ENCODE data around the gene WFDC5. TPM values are rescaled to one million over a fixed set of nuclear protein-coding genes. Genes with fewer than 3 reads are reported as not detected.
"Not testable (repeated sequence)": the region's sequence is repeated elsewhere in the genome, so short reads cannot be mapped to it uniquely, and the experiment has no call there.

Gene WFDC5
- total RNA-seq, 1 experiment from 2014 or later = not detected

GRCh38 chr20:45140836-45141235 is 25.9 kb upstream of the WFDC5 start (continued):
- no peak for TF ChIP-seq JUN (CRISPR knock-in tag; IDR thresholded peaks at IDR 0.05)
- TF ChIP-seq SOX15 (CRISPR knock-in tag; IDR thresholded peaks at IDR 0.05) = no peak
- TF ChIP-seq ZNF416 (CRISPR knock-in tag; IDR thresholded peaks at IDR 0.05) = no peak
- TF ChIP-seq ZNF281 (CRISPR knock-in tag; IDR thresholded peaks at IDR 0.05) = no peak
- no peak for TF ChIP-seq TP53 (CRISPR knock-in tag; IDR thresholded peaks at IDR 0.05)
- TF ChIP-seq ZNF396 (CRISPR knock-in tag; IDR thresholded peaks at IDR 0.05; ENCODE audit: borderline replicate concordance) = no peak
- no peak for TF ChIP-seq KAT7 (CRISPR knock-in tag; IDR thresholded peaks at IDR 0.05; ENCODE audit: borderline replicate concordance)
- TF ChIP-seq OVOL2 (CRISPR knock-in tag; IDR thresholded peaks at IDR 0.05; ENCODE audit: borderline replicate concordance) = no peak
- no peak for TF ChIP-seq FOXP1 (CRISPR knock-in tag; IDR thresholded peaks at IDR 0.05; ENCODE audit: borderline replicate concordance)
- TF ChIP-seq ZSCAN18 (CRISPR knock-in tag; IDR thresholded peaks at IDR 0.05) = no peak
- no peak for TF ChIP-seq ZNF121 (CRISPR knock-in tag; IDR thresholded peaks at IDR 0.05)
- TF ChIP-seq, protein P1, sequence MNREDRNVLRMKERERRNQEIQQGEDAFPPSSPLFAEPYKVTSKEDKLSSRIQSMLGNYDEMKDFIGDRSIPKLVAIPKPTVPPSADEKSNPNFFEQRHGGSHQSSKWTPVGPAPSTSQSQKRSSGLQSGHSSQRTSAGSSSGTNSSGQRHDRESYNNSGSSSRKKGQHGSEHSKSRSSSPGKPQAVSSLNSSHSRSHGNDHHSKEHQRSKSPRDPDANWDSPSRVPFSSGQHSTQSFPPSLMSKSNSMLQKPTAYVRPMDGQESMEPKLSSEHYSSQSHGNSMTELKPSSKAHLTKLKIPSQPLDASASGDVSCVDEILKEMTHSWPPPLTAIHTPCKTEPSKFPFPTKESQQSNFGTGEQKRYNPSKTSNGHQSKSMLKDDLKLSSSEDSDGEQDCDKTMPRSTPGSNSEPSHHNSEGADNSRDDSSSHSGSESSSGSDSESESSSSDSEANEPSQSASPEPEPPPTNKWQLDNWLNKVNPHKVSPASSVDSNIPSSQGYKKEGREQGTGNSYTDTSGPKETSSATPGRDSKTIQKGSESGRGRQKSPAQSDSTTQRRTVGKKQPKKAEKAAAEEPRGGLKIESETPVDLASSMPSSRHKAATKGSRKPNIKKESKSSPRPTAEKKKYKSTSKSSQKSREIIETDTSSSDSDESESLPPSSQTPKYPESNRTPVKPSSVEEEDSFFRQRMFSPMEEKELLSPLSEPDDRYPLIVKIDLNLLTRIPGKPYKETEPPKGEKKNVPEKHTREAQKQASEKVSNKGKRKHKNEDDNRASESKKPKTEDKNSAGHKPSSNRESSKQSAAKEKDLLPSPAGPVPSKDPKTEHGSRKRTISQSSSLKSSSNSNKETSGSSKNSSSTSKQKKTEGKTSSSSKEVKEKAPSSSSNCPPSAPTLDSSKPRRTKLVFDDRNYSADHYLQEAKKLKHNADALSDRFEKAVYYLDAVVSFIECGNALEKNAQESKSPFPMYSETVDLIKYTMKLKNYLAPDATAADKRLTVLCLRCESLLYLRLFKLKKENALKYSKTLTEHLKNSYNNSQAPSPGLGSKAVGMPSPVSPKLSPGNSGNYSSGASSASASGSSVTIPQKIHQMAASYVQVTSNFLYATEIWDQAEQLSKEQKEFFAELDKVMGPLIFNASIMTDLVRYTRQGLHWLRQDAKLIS (CRISPR knock-in tag; IDR thresholded peaks at IDR 0.05; ENCODE audit: borderline replicate concordance) = no peak
- no peak for TF ChIP-seq FOXP4 (CRISPR knock-in tag; IDR thresholded peaks at IDR 0.05)
- TF ChIP-seq ZBTB21 (CRISPR knock-in tag; IDR thresholded peaks at IDR 0.05; ENCODE audit: borderline replicate concordance) = no peak

DNA sequence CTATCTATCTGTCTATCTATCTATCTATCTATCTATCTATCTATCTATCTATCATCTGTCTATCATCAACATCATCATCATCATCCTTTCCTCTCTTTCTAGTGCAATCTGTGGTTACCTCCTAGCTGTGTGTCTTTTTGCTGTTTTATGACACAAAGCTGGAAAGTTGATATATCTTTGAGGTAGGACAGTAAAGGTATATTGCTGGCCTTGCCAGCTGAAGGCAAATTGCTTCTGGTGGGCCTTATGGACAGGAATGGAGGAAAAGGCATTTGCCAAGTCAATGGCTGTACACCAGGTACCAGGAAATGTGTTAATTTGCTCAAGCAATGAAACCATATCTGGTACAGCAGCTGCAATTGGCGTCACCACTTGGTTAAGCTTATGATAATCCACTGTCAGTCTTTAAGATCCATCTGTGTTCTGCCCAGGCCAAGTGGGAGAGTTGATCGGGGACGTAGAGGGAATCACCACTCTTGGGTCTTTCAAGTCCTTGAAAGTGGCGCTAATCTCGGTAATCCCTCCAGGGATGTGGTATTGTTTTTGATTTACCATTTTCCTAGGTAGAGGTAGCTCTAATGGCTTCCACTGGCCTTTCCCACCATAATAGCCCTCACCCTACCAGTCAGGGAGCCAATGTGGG is 24.9 kb upstream of the WFDC5 start:
- CTCF ChIA-PET = interaction anchor here (0.6 to 3.0 kb wide), 12 partner anchors 10 to 490 kb away, joined by 3 to 91 read pairs (median 14); partner anchors contain the start of genes MATN4 and WFDC10A
- H3K27ac Mint-ChIP-seq = not testable (repeated sequence)

More for the DNA sequence above, 24.9 kb upstream of the WFDC5 start:
- DNase-seq (ENCODE audit: low spot score); H3K4me3 Mint-ChIP-seq; ATAC-seq; H3K36me3 Mint-ChIP-seq; POLR2A ChIA-PET; H3K9me3 Mint-ChIP-seq; H3K4me1 Mint-ChIP-seq: not testable (repeated sequence)
- H3K27me3 Mint-ChIP-seq (ENCODE audit: low read depth) = peaks cover 40% of the 10 kb centered on the region
